Measurements from ENCODE around the gene NIPBL.

The NIPBL gene

GRCh38 chr5:36877667-36878391, 1.3 kb downstream of the NIPBL start:
- TF ChIP-seq, protein P1, sequence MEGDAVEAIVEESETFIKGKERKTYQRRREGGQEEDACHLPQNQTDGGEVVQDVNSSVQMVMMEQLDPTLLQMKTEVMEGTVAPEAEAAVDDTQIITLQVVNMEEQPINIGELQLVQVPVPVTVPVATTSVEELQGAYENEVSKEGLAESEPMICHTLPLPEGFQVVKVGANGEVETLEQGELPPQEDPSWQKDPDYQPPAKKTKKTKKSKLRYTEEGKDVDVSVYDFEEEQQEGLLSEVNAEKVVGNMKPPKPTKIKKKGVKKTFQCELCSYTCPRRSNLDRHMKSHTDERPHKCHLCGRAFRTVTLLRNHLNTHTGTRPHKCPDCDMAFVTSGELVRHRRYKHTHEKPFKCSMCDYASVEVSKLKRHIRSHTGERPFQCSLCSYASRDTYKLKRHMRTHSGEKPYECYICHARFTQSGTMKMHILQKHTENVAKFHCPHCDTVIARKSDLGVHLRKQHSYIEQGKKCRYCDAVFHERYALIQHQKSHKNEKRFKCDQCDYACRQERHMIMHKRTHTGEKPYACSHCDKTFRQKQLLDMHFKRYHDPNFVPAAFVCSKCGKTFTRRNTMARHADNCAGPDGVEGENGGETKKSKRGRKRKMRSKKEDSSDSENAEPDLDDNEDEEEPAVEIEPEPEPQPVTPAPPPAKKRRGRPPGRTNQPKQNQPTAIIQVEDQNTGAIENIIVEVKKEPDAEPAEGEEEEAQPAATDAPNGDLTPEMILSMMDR (IDR thresholded peaks at IDR 0.05; ENCODE audit: insufficient read depth, low read length, missing control alignments) = no peak
- peak overlapping the region; percentile 75 for H3K4me3 ChIP-seq (ENCODE audit: low read depth, low read length)
- CTCF ChIA-PET = interaction anchor here (1.5 to 6.1 kb wide), 5 partner anchors 7 to 128 kb away, joined by 3 to 46 read pairs (median 15); no protein-coding TSS in a partner anchor
- DNase-seq (ENCODE audit: low read depth, low spot score) = no peak
- POLR2A ChIA-PET = no interaction called here

DNA sequence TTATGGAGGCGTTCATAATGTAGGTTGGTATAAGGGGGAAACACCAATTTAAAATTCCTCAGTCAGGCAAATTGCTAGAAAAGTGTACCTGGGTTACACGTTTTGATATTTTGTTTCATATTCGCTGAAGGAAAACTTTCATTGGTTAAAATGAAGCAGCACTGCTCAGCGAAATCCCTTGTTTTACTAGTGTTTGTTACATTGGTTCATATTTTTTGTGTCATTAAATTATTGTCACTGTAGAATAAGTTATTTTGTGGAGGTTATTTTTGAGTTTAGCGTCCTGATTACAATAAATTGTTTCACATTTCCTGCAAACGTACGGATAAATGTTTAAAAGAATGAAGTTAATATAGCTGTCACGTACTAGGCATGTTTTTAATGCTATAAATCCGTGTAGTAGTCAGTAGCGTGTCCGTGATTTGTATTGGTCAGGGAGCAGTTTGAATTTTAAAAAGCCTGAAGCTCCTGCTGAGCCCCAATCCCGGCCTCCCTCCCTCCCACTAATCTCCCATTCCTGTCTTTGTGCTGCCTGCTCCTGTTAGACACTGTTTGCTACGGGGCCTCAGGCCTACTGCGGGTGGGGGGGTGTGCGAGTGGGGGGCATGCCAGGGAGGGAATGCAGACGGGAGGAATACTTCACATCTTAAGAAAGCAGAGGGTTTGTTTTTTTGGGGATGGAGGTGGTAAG, 2.0 kb downstream of the NIPBL start:
- DNase-seq (ENCODE audit: low read depth, low spot score) = no peak
- TF ChIP-seq, protein P1 (IDR thresholded peaks at IDR 0.05; ENCODE audit: insufficient read depth, low read length, missing control alignments) = no peak
- ChIA-PET CTCF (interaction anchor here (1.5 to 6.1 kb wide), 3 partner anchors 8 to 68 kb away, joined by 3 to 46 read pairs (median 28); no protein-coding TSS in a partner anchor), POLR2A (no interaction called here)
- H3K4me3 ChIP-seq (ENCODE audit: low read depth, low read length) = peak overlapping the region; percentile 75

- H3K4me3 ChIP-seq (ENCODE audit: low read depth, low read length) = peak overlapping the region; percentile 75
- CTCF ChIA-PET = interaction anchor here (1.5 to 6.1 kb wide), 2 partner anchors 9 to 67 kb away, joined by 3 to 46 read pairs; no protein-coding TSS in a partner anchor
- TF ChIP-seq, protein P1 (IDR thresholded peaks at IDR 0.05; ENCODE audit: insufficient read depth, low read length, missing control alignments) = no peak
- DNase-seq (ENCODE audit: low read depth, low spot score) = no peak
- POLR2A ChIA-PET = no interaction called here
Measured at GRCh38 chr5:36879274-36880033, 2.9 kb downstream of the NIPBL start.

DNA sequence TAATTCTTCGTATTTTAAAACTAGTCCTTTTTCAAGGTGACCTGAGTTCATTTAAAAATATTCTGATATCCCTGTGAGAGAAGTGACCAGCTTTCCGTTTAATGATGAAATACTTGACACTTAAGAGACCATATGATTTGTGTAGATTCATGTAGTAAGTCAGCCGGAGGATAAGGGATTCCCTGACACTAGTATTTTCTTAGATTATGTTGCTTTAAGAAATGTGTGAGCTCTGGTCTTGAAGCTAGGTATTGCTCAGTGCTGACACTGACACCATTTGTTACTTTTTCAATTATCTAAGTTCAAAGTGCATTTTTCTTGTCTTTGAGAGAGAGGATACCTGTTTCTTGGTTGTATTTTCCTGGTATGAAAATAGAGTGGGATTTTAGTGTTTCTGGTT, 4.2 kb downstream of the NIPBL start:
- H3K4me3 ChIP-seq (ENCODE audit: low read depth, low read length) = no peak overlapping the region
- TF ChIP-seq, protein P1 (IDR thresholded peaks at IDR 0.05; ENCODE audit: insufficient read depth, low read length, missing control alignments) = no peak
- no peak for DNase-seq (ENCODE audit: low read depth, low spot score)
- ChIA-PET POLR2A (no interaction called here), CTCF (interaction anchor here (2.0 kb wide), 1 partner anchor 11 kb away, joined by 6 read pairs; no protein-coding TSS in a partner anchor)

DNA sequence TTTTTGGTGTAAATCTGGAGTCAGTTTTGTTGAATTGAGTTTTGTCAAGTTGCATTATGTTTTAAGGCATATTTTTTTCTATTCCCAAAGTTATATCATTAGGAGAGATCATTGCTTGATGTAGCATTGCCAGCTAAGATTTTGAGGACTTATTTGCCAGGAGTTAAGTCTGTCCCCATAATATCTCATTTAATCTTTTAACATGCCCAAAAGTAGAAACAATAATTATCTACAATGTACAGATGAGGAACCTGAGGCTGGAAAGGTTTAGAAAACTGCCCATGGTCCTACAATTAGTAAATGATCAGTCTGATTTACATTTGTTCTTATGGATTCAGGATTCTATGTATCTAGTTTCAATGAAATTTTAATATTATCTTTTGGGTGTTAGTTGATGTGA, 4.7 kb downstream of the NIPBL start:
- TF ChIP-seq, protein P1 (IDR thresholded peaks at IDR 0.05; ENCODE audit: insufficient read depth, low read length, missing control alignments) = no peak
- H3K4me3 ChIP-seq (ENCODE audit: low read depth, low read length) = no peak overlapping the region
- no peak for DNase-seq (ENCODE audit: low read depth, low spot score)
- CTCF ChIA-PET = interaction anchor here (1.1 to 2.0 kb wide), 2 partner anchors 11 to 142 kb away, joined by 3 to 6 read pairs; no protein-coding TSS in a partner anchor
- POLR2A ChIA-PET = no interaction called here
